GM19438 (cell line): ENCODE measurements around the gene MAPKAPK3.
"Not testable (repeated sequence)": the region's sequence is repeated elsewhere in the genome, so short reads cannot be mapped to it uniquely, and the experiment has no call there.

Experiments
- ATAC-seq: cut with Tn5 transposase; IDR thresholded peaks from one replicate; pipeline ENCODE4 v1.9.1; 2021; ENCODE audit warnings: low read depth; ENCODE audit not compliant: unreplicated experiment

MAPKAPK3 gene

GRCh38 chr3:50676031-50676705 is 59.2 kb downstream of the MAPKAPK3 start:
- no peak for ATAC-seq

- no peak for ATAC-seq
Measured at GRCh38 chr3:50687127-50687751, 70.3 kb downstream of the MAPKAPK3 start.

- no peak for ATAC-seq
Measured at GRCh38 chr3:50687916-50688315, 71.0 kb downstream of the MAPKAPK3 start.

- ATAC-seq = not testable (repeated sequence)
Measured at GRCh38 chr3:50688602-50689001, 71.7 kb downstream of the MAPKAPK3 start.

- no peak for ATAC-seq
Measured at GRCh38 chr3:50689558-50689957, 72.6 kb downstream of the MAPKAPK3 start.

GRCh38 chr3:50695031-50695430 is 78.1 kb downstream of the MAPKAPK3 start:
- no peak for ATAC-seq

- no peak for ATAC-seq
Measured at GRCh38 chr3:50696276-50696675, 79.3 kb downstream of the MAPKAPK3 start.

- ATAC-seq = no peak
Measured at GRCh38 chr3:50698269-50698668, 81.3 kb downstream of the MAPKAPK3 start.
